ENCODE results near the gene GPC1. TPM values are rescaled to one million over a fixed set of nuclear protein-coding genes. Genes with fewer than 3 reads are reported as not detected.

GPC1 gene
- total and polyA plus RNA-seq, 2 experiments from 2014 or later: 71.4 to 142 TPM

DNA sequence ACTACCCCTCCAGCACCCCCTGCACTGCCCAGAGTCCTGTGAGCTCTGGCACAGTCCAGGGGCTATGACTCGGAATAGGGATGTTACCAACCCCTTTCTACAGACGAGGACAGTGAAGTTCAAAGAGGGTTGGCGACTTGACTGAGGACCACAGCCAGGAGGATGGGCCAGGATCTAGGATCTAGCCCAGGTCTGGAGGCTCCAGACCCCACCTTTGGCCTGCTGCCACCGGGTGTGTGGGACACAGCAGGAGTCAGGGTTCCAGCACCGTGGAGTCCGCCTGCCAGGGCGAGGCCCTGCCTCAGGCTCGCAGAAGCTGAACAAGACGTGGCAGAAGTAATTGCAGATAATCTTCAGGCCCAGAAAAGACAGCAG lies 37.9 kb upstream of the GPC1 start:
- H3K36me3 ChIP-seq (replicated peaks; ENCODE audit: insufficient read depth, low read depth): no peaks in the 10 kb centered on the region
- H3K4me2 ChIP-seq: no peak overlapping the region
- H2AFZ ChIP-seq: no peak overlapping the region
- H3K4me1 ChIP-seq (ENCODE audit: insufficient read depth): peaks cover 17% of the 10 kb centered on the region
- WGBS (ENCODE audit: low lambda C conversion rate, missing lambda C conversion rate): 83% methylated on average over 9 of the region's 9 CpGs
- no peak overlapping the region for H3K27ac ChIP-seq
- DNase-seq (ENCODE audit: low spot score): no peak
- no peak overlapping the region for H3K4me3 ChIP-seq
- no peaks in the 10 kb centered on the region for H3K9me2 ChIP-seq (replicated peaks; ENCODE audit: insufficient read depth)
- no peaks in the 10 kb centered on the region for H3K9me3 ChIP-seq (ENCODE audit: low read depth)
- TF ChIP-seq EZH2 (IDR thresholded peaks at IDR 0.05; ENCODE audit: borderline replicate concordance) (no peak), EZH2phosphoT487 (IDR thresholded peaks at IDR 0.05; ENCODE audit: low read depth, severe bottlenecking, unreplicated experiment) (no peak)
- TF ChIP-seq, protein P1, sequence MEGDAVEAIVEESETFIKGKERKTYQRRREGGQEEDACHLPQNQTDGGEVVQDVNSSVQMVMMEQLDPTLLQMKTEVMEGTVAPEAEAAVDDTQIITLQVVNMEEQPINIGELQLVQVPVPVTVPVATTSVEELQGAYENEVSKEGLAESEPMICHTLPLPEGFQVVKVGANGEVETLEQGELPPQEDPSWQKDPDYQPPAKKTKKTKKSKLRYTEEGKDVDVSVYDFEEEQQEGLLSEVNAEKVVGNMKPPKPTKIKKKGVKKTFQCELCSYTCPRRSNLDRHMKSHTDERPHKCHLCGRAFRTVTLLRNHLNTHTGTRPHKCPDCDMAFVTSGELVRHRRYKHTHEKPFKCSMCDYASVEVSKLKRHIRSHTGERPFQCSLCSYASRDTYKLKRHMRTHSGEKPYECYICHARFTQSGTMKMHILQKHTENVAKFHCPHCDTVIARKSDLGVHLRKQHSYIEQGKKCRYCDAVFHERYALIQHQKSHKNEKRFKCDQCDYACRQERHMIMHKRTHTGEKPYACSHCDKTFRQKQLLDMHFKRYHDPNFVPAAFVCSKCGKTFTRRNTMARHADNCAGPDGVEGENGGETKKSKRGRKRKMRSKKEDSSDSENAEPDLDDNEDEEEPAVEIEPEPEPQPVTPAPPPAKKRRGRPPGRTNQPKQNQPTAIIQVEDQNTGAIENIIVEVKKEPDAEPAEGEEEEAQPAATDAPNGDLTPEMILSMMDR (IDR thresholded peaks at IDR 0.05; ENCODE audit: poor library complexity): no peak
- H3K79me2 ChIP-seq: no peaks in the 10 kb centered on the region
- H3K27me3 ChIP-seq: no peaks in the 10 kb centered on the region
- H4K20me1 ChIP-seq (ENCODE audit: insufficient read depth, poor library complexity, severe bottlenecking): no peaks in the 10 kb centered on the region

GRCh38 chr2:240397924-240398645 lies 37.4 kb upstream of the GPC1 start:
- H3K27ac ChIP-seq: no peak overlapping the region
- H2AFZ ChIP-seq: no peak overlapping the region
- no peaks in the 10 kb centered on the region for H3K36me3 ChIP-seq (replicated peaks; ENCODE audit: insufficient read depth, low read depth)
- H3K9me2 ChIP-seq (replicated peaks; ENCODE audit: insufficient read depth): no peaks in the 10 kb centered on the region
- no peaks in the 10 kb centered on the region for H3K9me3 ChIP-seq (ENCODE audit: low read depth)
- no peak for DNase-seq (ENCODE audit: low spot score)
- 74% methylated on average over 19 of the region's 19 CpGs for WGBS (ENCODE audit: low lambda C conversion rate, missing lambda C conversion rate)
- H3K27me3 ChIP-seq: no peaks in the 10 kb centered on the region
- peaks cover 13% of the 10 kb centered on the region for H3K4me1 ChIP-seq (ENCODE audit: insufficient read depth)
- H3K4me2 ChIP-seq: no peak overlapping the region
- H3K79me2 ChIP-seq: no peaks in the 10 kb centered on the region
- TF ChIP-seq EZH2phosphoT487 (IDR thresholded peaks at IDR 0.05; ENCODE audit: low read depth, severe bottlenecking, unreplicated experiment): no peak
- no peak for TF ChIP-seq EZH2 (IDR thresholded peaks at IDR 0.05; ENCODE audit: borderline replicate concordance)
- TF ChIP-seq, protein P1 (IDR thresholded peaks at IDR 0.05; ENCODE audit: poor library complexity): no peak
- H3K4me3 ChIP-seq: no peak overlapping the region
- H4K20me1 ChIP-seq (ENCODE audit: insufficient read depth, poor library complexity, severe bottlenecking): no peaks in the 10 kb centered on the region

GRCh38 chr2:240398661-240399267 lies 36.7 kb upstream of the GPC1 start:
- no peak overlapping the region for H3K4me2 ChIP-seq
- H2AFZ ChIP-seq: no peak overlapping the region
- peaks cover 13% of the 10 kb centered on the region for H3K4me1 ChIP-seq (ENCODE audit: insufficient read depth)
- DNase-seq (ENCODE audit: low spot score): no peak
- 87% methylated on average over 20 of the region's 20 CpGs for WGBS (ENCODE audit: low lambda C conversion rate, missing lambda C conversion rate)
- H3K79me2 ChIP-seq: no peaks in the 10 kb centered on the region
- TF ChIP-seq, protein P1 (IDR thresholded peaks at IDR 0.05; ENCODE audit: poor library complexity): no peak
- H3K27me3 ChIP-seq: no peaks in the 10 kb centered on the region
- H3K4me3 ChIP-seq: no peak overlapping the region
- no peak overlapping the region for H3K27ac ChIP-seq
- H3K9me2 ChIP-seq (replicated peaks; ENCODE audit: insufficient read depth): no peaks in the 10 kb centered on the region
- no peaks in the 10 kb centered on the region for H3K36me3 ChIP-seq (replicated peaks; ENCODE audit: insufficient read depth, low read depth)
- no peaks in the 10 kb centered on the region for H4K20me1 ChIP-seq (ENCODE audit: insufficient read depth, poor library complexity, severe bottlenecking)
- no peaks in the 10 kb centered on the region for H3K9me3 ChIP-seq (ENCODE audit: low read depth)
